Osteoblast (primary cell): ENCODE results near the gene SOBP. TPM values are rescaled to one million over a fixed set of nuclear protein-coding genes. Genes with fewer than 3 reads are reported as not detected.

Experiments used
- DNase-seq: peaks from one replicate; pipeline ENCODE4 v3.0.0; 2011; ENCODE audit warnings: low spot score, mixed read lengths; ENCODE audit not compliant: insufficient read length; ENCODE audit errors: missing footprints
- H2AFZ ChIP-seq: 2 replicates; pipeline ENCODE4 v1.6.0; 2011; ENCODE audit warnings: mild to moderate bottlenecking, low read length
- H3K27ac ChIP-seq: 2 replicates; pipeline ENCODE4 v1.5.1; 2011; ENCODE audit warnings: mild to moderate bottlenecking, low read depth, low read length, moderate library complexity
- H3K27me3 ChIP-seq: 2 replicates; pipeline ENCODE4 v1.6.0; 2012; ENCODE audit warnings: mild to moderate bottlenecking, control low read depth, inconsistent platforms, low read length, moderate library complexity; ENCODE audit not compliant: insufficient read depth
- H3K36me3 ChIP-seq: 2 replicates; pipeline ENCODE4 v1.5.1; 2011; ENCODE audit warnings: mild to moderate bottlenecking, low read length, control low read depth, moderate library complexity; ENCODE audit not compliant: insufficient read depth
- H3K4me1 ChIP-seq: 2 replicates; pipeline ENCODE4 v1.5.1; 2011; ENCODE audit warnings: mild to moderate bottlenecking, low read length, control low read depth, moderate library complexity; ENCODE audit not compliant: insufficient read depth
- H3K4me2 ChIP-seq: 2 replicates; pipeline ENCODE4 v1.6.0; 2011; ENCODE audit warnings: mild to moderate bottlenecking, low read length; ENCODE audit not compliant: insufficient read depth
- H3K4me3 ChIP-seq: fragments of 200-600 bp; sonication (generic); 3 replicates; pipeline ENCODE4 v1.5.1; 2012; ENCODE audit warnings: mild to moderate bottlenecking, low read length, inconsistent platforms; ENCODE audit not compliant: insufficient read depth
- H3K79me2 ChIP-seq: 2 replicates; pipeline ENCODE4 v1.6.0; 2012; ENCODE audit warnings: mild to moderate bottlenecking, low read length, control low read depth, inconsistent platforms; ENCODE audit not compliant: insufficient read depth
- H3K9me3 ChIP-seq: 2 replicates; pipeline ENCODE4 v1.5.1; 2011; ENCODE audit warnings: low read depth, low read length, control low read depth
- H4K20me1 ChIP-seq: 2 replicates; pipeline ENCODE4 v1.6.0; 2012; ENCODE audit warnings: mild to moderate bottlenecking, low read length, control low read depth; ENCODE audit not compliant: insufficient read depth
- CTCF ChIP-seq: IDR thresholded peaks from 2 replicates; pipeline ENCODE4 v1.5.1; 2011; ENCODE audit warnings: mild to moderate bottlenecking, low read depth, low read length, moderate library complexity; ENCODE audit errors: extremely low read depth
- total RNA-seq: library from RNA; depleted of rRNA; stranded (reverse); fragments of >200 nt; gene quantifications from 2 replicates; pipeline ENCODE4 v1.2.3, GENCODE V29; 2012

SOBP gene
- total RNA-seq, 1 donor = 3.6 TPM

GRCh38 chr6:107653861-107654394, 164.0 kb downstream of the SOBP start:
- Histone ChIP-seq H3K27me3 (no peaks in the 10 kb centered on the region), H2AFZ (no peak overlapping the region), H3K27ac (no peak overlapping the region), H3K4me1 (peaks cover 32% of the 10 kb centered on the region), H3K36me3 (no peaks in the 10 kb centered on the region), H4K20me1 (no peaks in the 10 kb centered on the region), H3K9me3 (no peaks in the 10 kb centered on the region), H3K4me3 (no peak overlapping the region), H3K4me2 (no peak overlapping the region), H3K79me2 (no peaks in the 10 kb centered on the region)
- DNase-seq = no peak
- TF ChIP-seq CTCF = no peak

GRCh38 chr6:107654764-107655163, 164.8 kb downstream of the SOBP start:
- Histone ChIP-seq H4K20me1 (no peaks in the 10 kb centered on the region), H3K27me3 (no peaks in the 10 kb centered on the region), H3K36me3 (no peaks in the 10 kb centered on the region), H3K27ac (no peak overlapping the region), H2AFZ (no peak overlapping the region), H3K79me2 (no peaks in the 10 kb centered on the region), H3K4me2 (no peak overlapping the region), H3K4me1 (peaks cover 36% of the 10 kb centered on the region), H3K9me3 (no peaks in the 10 kb centered on the region), H3K4me3 (no peak overlapping the region)
- DNase-seq = no peak
- TF ChIP-seq CTCF = no peak

GRCh38 chr6:107655245-107655644, 165.3 kb downstream of the SOBP start:
- Histone ChIP-seq H3K36me3 (no peaks in the 10 kb centered on the region), H4K20me1 (no peaks in the 10 kb centered on the region), H3K4me1 (peaks cover 36% of the 10 kb centered on the region), H3K4me3 (no peak overlapping the region), H3K79me2 (no peaks in the 10 kb centered on the region), H2AFZ (no peak overlapping the region), H3K4me2 (no peak overlapping the region), H3K9me3 (no peaks in the 10 kb centered on the region), H3K27ac (no peak overlapping the region), H3K27me3 (no peaks in the 10 kb centered on the region)
- DNase-seq = no peak
- peak; percentile 33 for TF ChIP-seq CTCF

- no peaks in the 10 kb centered on the region for H3K79me2 ChIP-seq
- H3K36me3 ChIP-seq = no peaks in the 10 kb centered on the region
- no peaks in the 10 kb centered on the region for H3K27me3 ChIP-seq
- no peak for TF ChIP-seq CTCF
- H2AFZ ChIP-seq = no peak overlapping the region
- H4K20me1 ChIP-seq = no peaks in the 10 kb centered on the region
- H3K27ac ChIP-seq = no peak overlapping the region
- H3K4me1 ChIP-seq = peaks cover 36% of the 10 kb centered on the region
- no peak for DNase-seq
- no peak overlapping the region for H3K4me3 ChIP-seq
- H3K9me3 ChIP-seq = no peaks in the 10 kb centered on the region
- no peak overlapping the region for H3K4me2 ChIP-seq
Measured at GRCh38 chr6:107655864-107656263, 165.9 kb downstream of the SOBP start.
